ENCODE data around the gene PARP1.

DNA sequence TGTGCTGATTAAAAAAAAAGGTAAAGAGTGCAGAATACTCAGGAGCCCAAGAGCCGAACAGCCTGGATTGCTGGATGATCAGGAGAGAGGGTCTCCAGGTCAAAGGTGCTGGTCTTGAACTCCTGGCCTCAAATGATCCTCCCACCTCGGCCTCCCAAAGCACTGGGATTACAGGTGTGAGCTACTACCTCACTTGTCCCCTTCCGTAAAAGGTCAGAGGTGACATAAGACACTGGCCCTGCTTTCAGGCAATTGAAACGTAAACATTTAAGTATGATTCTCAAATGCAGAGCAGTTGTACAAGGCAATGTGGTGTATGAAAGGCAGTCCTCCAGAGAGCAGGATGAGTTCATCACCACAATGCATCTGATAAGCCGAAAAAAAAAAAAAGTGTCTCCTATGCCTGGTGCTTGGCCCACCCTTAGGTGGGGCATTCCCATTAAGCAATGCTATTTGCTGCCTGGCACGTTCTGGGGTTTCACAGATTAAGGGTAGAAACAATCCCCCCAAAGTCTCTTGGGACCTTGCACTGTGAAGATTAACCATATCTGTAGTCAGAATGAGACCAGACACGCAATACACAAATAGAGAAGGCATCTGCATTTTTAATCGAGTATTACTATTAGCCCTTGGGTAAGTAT, 47.7 kb downstream of the PARP1 start:
- TF ChIP-seq, protein P1, sequence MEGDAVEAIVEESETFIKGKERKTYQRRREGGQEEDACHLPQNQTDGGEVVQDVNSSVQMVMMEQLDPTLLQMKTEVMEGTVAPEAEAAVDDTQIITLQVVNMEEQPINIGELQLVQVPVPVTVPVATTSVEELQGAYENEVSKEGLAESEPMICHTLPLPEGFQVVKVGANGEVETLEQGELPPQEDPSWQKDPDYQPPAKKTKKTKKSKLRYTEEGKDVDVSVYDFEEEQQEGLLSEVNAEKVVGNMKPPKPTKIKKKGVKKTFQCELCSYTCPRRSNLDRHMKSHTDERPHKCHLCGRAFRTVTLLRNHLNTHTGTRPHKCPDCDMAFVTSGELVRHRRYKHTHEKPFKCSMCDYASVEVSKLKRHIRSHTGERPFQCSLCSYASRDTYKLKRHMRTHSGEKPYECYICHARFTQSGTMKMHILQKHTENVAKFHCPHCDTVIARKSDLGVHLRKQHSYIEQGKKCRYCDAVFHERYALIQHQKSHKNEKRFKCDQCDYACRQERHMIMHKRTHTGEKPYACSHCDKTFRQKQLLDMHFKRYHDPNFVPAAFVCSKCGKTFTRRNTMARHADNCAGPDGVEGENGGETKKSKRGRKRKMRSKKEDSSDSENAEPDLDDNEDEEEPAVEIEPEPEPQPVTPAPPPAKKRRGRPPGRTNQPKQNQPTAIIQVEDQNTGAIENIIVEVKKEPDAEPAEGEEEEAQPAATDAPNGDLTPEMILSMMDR (conservative IDR thresholded peaks at IDR 0.05; ENCODE audit: low read length), result no peak
- TF ChIP-seq EZH2phosphoT487 (IDR thresholded peaks at IDR 0.05; ENCODE audit: borderline replicate concordance, low read depth, low read length), result no peak
